Karpas-422 (cell line): ENCODE results near the gene TNNC2. TPM values are rescaled to one million over a fixed set of nuclear protein-coding genes. Genes with fewer than 3 reads are reported as not detected.

ENCODE experiments used
- DNase-seq: peaks from one replicate; pipeline ENCODE4 v3.0.0-alpha.2; 2015
- H2AFZ ChIP-seq: fragments of 200-600 bp; sonication (generic); 2 replicates; pipeline ENCODE4 v1.6.1; 2014; ENCODE audit warnings: antibody characterized with exemption, low read length, mixed read lengths
- H3K27ac ChIP-seq: fragments of 200-600 bp; sonication (generic); 2 replicates; pipeline ENCODE4 v1.5.1; 2014; ENCODE audit warnings: mild to moderate bottlenecking, low read length, moderate library complexity
- H3K27me3 ChIP-seq: fragments of 200-600 bp; sonication (generic); 2 replicates; pipeline ENCODE4 v1.6.1; 2014; ENCODE audit warnings: low read length, mixed read lengths
- H3K36me3 ChIP-seq: fragments of 200-600 bp; sonication (generic); 2 replicates; pipeline ENCODE4 v1.6.1; 2014; ENCODE audit warnings: low read length, mixed read lengths; ENCODE audit not compliant: insufficient read depth
- H3K4me1 ChIP-seq: fragments of 200-600 bp; sonication (generic); 2 replicates; pipeline ENCODE4 v1.6.1; 2014; ENCODE audit warnings: mild to moderate bottlenecking, low read length, mixed read lengths
- H3K4me2 ChIP-seq: fragments of 200-600 bp; sonication (generic); 2 replicates; pipeline ENCODE4 v1.6.1; 2014; ENCODE audit warnings: low read length, low read depth, mild to moderate bottlenecking; ENCODE audit not compliant: poor library complexity, severe bottlenecking
- H3K4me3 ChIP-seq: fragments of 200-600 bp; sonication (generic); 2 replicates; pipeline ENCODE4 v1.5.1; 2014; ENCODE audit warnings: mild to moderate bottlenecking, antibody characterized with exemption, low read length, mixed read lengths
- H3K79me2 ChIP-seq: fragments of 200-600 bp; sonication (generic); 2 replicates; pipeline ENCODE4 v1.6.1; 2014; ENCODE audit warnings: mild to moderate bottlenecking, low read length, mixed read lengths
- H3K9ac ChIP-seq: fragments of 200-600 bp; sonication (generic); 2 replicates; pipeline ENCODE4 v1.6.0; 2014; ENCODE audit warnings: low read length
- H3K9me2 ChIP-seq: fragments of 200-600 bp; sonication (generic), shearing (Covaris generic); replicated peaks from 2 replicates; pipeline ENCODE4 v1.6.0; 2014; ENCODE audit warnings: mild to moderate bottlenecking, low read length, moderate library complexity; ENCODE audit not compliant: insufficient read depth
- H3K9me3 ChIP-seq: fragments of 300-700, 200-600 bp; sonication (generic); 2 replicates; pipeline ENCODE4 v1.6.1; 2014; ENCODE audit warnings: low read length, mixed read lengths
- H4K20me1 ChIP-seq: fragments of 200-600 bp; sonication (generic); 2 replicates; pipeline ENCODE4 v1.6.1; 2014; ENCODE audit warnings: mild to moderate bottlenecking, antibody characterized with exemption, low read length, low read depth; ENCODE audit not compliant: insufficient read depth
- total RNA-seq: library from RNA; depleted of rRNA; stranded (reverse); fragments of >200 nt; shearing (Covaris generic); gene quantifications from 2 replicates; pipeline ENCODE4 v1.2.3, GENCODE V29; 2014; ENCODE audit warnings: low replicate concordance

The TNNC2 gene
- total RNA-seq, 1 experiment from 2014 or later = not detected

DNA sequence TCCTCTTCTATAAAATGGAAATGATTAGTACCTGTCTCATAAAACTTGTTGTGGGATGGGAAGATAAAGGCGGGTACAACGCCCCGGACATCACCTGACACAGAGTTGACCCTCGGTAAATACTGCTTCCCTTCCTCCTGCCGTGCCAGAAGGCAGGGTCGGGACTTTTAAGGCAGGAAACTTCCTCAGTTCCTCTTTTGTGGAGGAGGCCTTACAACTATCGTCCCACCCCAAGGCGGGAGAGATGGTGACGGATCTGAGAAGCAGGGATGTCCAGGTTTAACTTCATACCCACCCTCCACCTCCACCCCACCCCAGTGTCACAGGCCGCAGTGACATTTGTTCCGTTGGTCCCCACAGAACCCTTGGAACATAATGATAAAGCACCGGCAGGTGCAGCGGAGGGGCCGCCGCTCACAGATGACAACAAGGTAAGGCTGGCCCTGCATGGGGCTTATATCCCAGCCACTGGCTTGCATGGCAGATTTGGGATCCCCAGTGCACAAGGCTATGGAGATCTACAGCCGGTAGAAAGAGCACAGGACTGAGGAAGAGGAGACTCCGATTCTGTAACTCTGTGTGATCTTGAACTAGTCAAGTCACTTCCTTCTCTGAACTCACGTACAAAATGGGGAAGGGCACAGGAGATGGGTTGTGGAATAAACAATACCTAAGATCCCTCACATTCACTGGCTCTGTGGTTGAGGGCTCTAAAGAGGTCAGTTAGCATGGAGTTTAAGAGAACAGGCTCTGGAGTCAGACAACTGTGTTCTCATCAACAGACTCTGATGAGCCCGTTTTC, 34.6 kb downstream of the TNNC2 start:
- Histone ChIP-seq H2AFZ (peak overlapping the region; percentile 65; the same call in 1 of the 2 replicates), H3K36me3 (peaks cover 26% of the 10 kb centered on the region), H3K79me2 (peaks cover 18% of the 10 kb centered on the region), H3K9ac (peak overlapping the region; percentile 89), H3K9me2 (no peaks in the 10 kb centered on the region), H3K27me3 (no peaks in the 10 kb centered on the region), H3K4me1 (peaks cover 14% of the 10 kb centered on the region), H3K9me3 (no peaks in the 10 kb centered on the region), H3K4me3 (peak overlapping the region; percentile 87), H3K27ac (no peak overlapping the region; the same call in 1 of the 2 replicates), H4K20me1 (no peaks in the 10 kb centered on the region), H3K4me2 (peak overlapping the region; percentile 96)
- peak; percentile 64 for DNase-seq

DNA sequence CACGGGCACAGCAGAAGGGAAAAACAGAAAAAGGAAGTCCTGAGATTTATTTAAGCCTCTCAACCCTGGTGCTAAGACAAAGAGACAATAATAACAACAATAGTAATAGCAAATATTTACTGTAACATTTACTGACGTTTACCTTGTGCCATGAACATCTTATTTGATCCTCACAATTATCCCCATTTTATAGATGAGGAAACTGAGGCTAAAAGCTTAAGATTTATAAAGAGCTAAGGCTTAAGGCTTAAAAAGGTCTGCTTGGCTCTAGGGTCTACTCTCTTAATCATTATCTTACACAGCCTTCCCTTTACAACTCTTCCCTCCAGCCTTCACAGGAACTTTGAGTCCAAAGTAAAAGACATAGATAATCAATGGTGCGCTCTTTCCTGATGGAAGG, 38.8 kb downstream of the TNNC2 start:
- no peaks in the 10 kb centered on the region for H3K9me3 ChIP-seq
- peaks cover 14% of the 10 kb centered on the region for H3K79me2 ChIP-seq
- H3K9ac ChIP-seq = no peak overlapping the region
- no peaks in the 10 kb centered on the region for H3K9me2 ChIP-seq
- H4K20me1 ChIP-seq = no peaks in the 10 kb centered on the region
- peaks cover 22% of the 10 kb centered on the region for H3K4me1 ChIP-seq
- no peaks in the 10 kb centered on the region for H3K36me3 ChIP-seq
- H2AFZ ChIP-seq = no peak overlapping the region
- H3K27me3 ChIP-seq = no peaks in the 10 kb centered on the region
- H3K27ac ChIP-seq = no peak overlapping the region
- H3K4me3 ChIP-seq = no peak overlapping the region
- peak overlapping the region; percentile 20 for H3K4me2 ChIP-seq
- no peak for DNase-seq

DNA sequence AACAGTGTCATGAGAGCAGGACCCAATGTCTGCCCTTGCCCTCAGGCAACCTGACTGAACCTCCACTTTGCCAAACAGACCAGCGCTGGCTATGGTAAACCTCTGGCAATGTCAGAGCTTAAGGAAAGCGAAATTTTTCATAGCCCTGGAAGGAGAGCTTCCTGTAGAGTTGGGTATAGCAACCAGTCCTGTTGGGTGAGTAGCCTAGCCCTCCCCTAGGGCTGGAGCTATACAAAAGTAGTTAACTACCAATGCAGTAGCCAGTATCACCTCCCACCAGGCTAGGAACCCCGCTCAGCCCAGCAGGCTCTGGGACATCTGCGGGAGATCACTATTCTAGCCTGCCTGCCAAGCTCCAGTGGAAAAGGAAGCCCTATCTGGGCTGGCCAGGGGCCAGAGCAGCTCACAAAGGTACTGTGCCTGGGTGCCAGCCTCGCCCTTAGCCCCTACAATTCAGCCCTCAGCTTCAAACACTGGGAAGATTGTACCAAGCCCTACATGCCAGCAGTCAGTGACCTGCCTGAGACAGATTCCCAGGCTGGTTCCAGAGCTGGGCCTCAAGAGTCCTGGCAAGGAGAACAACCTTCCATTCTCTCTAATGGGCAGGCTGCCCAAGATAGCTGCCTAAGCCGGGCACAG, 43.3 kb downstream of the TNNC2 start:
- H3K27ac ChIP-seq = no peak overlapping the region
- no peaks in the 10 kb centered on the region for H3K9me2 ChIP-seq
- no peaks in the 10 kb centered on the region for H3K9me3 ChIP-seq
- no peak overlapping the region for H3K4me2 ChIP-seq
- H3K4me3 ChIP-seq = no peak overlapping the region
- H3K79me2 ChIP-seq = no peaks in the 10 kb centered on the region
- DNase-seq = no peak
- H3K36me3 ChIP-seq = no peaks in the 10 kb centered on the region
- H4K20me1 ChIP-seq = no peaks in the 10 kb centered on the region
- H2AFZ ChIP-seq = no peak overlapping the region
- H3K4me1 ChIP-seq = peaks cover 15% of the 10 kb centered on the region
- no peak overlapping the region for H3K9ac ChIP-seq
- H3K27me3 ChIP-seq = no peaks in the 10 kb centered on the region

DNA sequence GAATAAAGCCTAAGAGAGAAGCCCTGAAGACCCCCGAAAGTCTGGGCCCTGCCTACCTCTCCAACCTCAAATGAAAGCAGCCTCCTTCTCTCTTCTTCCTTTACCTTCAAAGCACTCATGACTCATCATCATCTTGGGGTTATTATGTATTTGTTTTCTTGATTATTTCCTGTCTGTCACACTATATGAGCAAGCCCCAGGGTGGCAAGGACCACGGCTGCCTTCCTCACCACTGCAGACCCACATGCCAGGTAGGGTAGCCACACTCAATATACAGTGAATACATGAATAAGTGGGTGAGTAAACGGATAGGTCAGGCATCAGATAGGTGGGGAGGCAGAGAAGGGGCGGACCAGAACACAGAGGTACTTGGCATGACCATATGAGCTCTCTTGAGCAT, 44.2 kb downstream of the TNNC2 start:
- Histone ChIP-seq H3K4me2 (no peak overlapping the region), H3K9me3 (no peaks in the 10 kb centered on the region)
- no peak for DNase-seq

DNA sequence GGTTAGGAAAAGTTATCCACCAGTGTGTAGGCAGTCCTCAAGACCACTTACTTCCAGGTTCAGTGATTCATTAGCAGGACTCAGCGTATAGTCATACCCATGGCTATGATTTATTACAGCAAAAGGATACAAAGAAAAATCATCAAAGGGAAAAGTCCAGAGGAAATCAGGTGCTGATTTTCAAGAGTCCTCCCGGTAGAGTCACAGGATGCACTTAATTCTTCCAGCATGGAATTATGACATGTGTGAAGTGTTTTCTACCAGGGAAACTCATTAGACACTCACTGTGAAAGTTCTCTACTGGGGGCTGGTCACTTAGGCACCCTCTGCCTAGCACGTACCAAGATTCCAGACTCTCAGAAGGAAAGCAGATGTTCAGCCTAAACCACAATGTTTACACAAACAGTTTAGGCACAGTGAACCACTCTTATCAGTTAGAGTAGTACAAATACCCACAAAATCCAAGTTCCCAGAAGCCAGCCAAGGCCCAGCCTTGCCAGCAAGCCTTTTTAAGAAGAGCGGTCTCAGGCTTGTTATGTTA, 45.7 kb downstream of the TNNC2 start:
- Histone ChIP-seq H3K9ac (no peak overlapping the region), H3K9me2 (no peaks in the 10 kb centered on the region), H3K79me2 (no peaks in the 10 kb centered on the region), H3K9me3 (no peaks in the 10 kb centered on the region), H3K4me1 (peaks cover 6% of the 10 kb centered on the region), H3K4me2 (no peak overlapping the region), H3K27me3 (no peaks in the 10 kb centered on the region), H2AFZ (no peak overlapping the region), H3K36me3 (no peaks in the 10 kb centered on the region), H4K20me1 (no peaks in the 10 kb centered on the region), H3K27ac (no peak overlapping the region), H3K4me3 (no peak overlapping the region)
- no peak for DNase-seq

More for the DNA sequence above, 44.2 kb downstream of the TNNC2 start:
- Histone ChIP-seq H3K4me1 (peaks cover 12% of the 10 kb centered on the region), H3K36me3 (no peaks in the 10 kb centered on the region), H3K9ac (no peak overlapping the region), H3K9me2 (no peaks in the 10 kb centered on the region), H2AFZ (no peak overlapping the region), H3K27ac (no peak overlapping the region), H4K20me1 (no peaks in the 10 kb centered on the region), H3K79me2 (no peaks in the 10 kb centered on the region), H3K4me3 (no peak overlapping the region), H3K27me3 (no peaks in the 10 kb centered on the region)

DNA sequence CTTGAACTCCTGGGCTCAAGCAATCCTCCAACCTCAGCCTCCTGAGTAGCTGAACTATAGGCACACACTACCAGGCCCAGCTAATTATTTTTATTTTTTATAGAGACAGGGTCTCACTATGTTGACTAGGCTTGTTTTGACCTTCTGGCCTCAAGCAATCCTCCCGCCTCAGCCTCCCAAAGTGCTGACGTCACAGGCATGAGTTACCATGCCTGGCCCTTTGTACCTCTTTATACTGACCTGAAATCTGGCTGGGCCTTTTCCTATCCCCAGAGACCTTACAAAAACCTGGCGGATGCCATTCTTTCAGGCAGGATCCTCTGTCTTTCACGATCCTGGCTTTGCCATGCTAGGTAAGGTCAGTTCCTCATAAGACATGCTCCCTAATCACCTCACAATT, 47.0 kb downstream of the TNNC2 start:
- DNase-seq = no peak
- Histone ChIP-seq H2AFZ (no peak overlapping the region), H3K9me3 (no peaks in the 10 kb centered on the region), H3K27me3 (no peaks in the 10 kb centered on the region), H3K9ac (no peak overlapping the region), H3K4me3 (no peak overlapping the region), H3K4me2 (no peak overlapping the region), H3K79me2 (no peaks in the 10 kb centered on the region), H3K4me1 (peaks cover 6% of the 10 kb centered on the region), H3K9me2 (no peaks in the 10 kb centered on the region), H3K27ac (no peak overlapping the region), H4K20me1 (no peaks in the 10 kb centered on the region), H3K36me3 (no peaks in the 10 kb centered on the region)

DNA sequence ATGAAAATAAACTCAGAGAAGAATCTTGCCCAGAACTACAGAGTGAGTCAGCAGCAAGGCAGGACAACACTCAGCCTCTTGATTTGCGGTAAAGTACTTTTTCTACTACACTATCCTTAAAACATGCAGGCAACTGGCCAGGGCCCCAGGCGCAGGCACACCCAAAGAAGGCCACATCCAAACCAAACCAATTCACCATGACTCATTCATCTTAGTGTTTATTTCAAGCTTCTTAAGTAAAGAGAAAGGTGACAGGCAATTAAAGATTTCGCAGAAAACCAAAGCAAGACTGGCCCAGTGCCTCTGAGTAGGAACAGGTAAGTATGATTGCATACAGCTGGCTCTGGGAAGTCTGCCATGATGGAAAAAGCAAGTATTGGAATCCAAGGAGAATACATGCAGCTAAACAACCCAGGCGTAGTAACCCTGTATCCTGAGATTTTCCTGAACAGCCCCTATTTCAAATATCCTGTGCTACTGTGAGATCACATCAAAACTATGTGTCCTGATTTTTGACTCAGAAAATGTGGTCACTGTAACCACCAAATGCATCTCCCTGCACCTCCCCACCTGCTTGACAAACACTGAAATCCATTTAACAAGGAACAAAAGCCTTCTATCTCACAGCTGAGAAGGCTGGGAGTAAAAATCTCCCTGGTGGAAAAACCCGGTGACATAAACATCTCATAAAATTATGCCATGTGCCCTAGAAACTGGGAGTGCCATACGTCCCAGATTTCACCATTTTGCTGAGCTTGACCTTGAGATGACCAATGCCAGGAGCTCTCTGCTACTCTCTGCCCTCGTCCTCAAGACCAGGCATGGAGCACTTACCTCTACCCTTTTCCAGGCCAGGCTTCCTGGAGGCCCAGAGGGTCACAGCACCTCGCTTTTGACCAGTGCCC, 47.8 kb downstream of the TNNC2 start:
- H3K27me3 ChIP-seq = no peaks in the 10 kb centered on the region
- H4K20me1 ChIP-seq = no peaks in the 10 kb centered on the region
- H2AFZ ChIP-seq = no peak overlapping the region
- no peaks in the 10 kb centered on the region for H3K79me2 ChIP-seq
- H3K4me1 ChIP-seq = peaks cover under 1% of the 10 kb centered on the region; the same call in 1 of the 2 replicates
- H3K4me2 ChIP-seq = no peak overlapping the region
- no peak overlapping the region for H3K27ac ChIP-seq
- DNase-seq = no peak
- no peak overlapping the region for H3K4me3 ChIP-seq
- H3K36me3 ChIP-seq = no peaks in the 10 kb centered on the region
- H3K9me2 ChIP-seq = no peaks in the 10 kb centered on the region
- no peaks in the 10 kb centered on the region for H3K9me3 ChIP-seq
- no peak overlapping the region for H3K9ac ChIP-seq
